NCI-H2081 (cell line): ENCODE results near the gene WNT7A.

Source experiments
- DNase-seq, 2 experiments: peaks; one replicate each; lab custom pipeline; 2025; lab: John Stamatoyannopoulos, UW

The WNT7A gene

GRCh38 chr3:13770170-13771169 is 109.4 kb downstream of the WNT7A start:
- DNase-seq, result no peak

GRCh38 chr3:13769422-13769821 is 110.4 kb downstream of the WNT7A start:
- DNase-seq, result no peak

DNA sequence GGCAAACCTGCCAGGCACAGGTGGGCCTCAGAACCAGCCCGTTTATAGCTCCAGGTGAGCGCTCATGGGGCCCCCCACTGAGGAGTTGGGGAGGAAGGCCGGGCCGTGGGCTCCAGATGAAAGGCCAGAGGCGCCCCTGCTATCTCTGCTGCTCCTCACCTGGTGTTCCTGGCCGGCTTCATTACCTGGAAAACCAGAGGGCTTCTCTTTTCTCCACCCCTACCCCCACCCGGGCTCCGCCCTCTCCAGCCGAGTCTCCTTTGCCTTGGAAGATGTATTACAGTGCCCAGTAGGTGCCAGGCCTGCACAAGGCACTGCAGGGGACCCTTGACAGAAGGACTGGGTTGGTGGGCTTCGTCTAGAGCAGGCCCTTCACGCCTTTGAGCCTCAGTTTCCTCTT is 111.4 kb downstream of the WNT7A start:
- no peak for DNase-seq

- no peak for DNase-seq
These were observed 112.0 kb downstream of the WNT7A start for GRCh38 chr3:13767896-13768295.

DNA sequence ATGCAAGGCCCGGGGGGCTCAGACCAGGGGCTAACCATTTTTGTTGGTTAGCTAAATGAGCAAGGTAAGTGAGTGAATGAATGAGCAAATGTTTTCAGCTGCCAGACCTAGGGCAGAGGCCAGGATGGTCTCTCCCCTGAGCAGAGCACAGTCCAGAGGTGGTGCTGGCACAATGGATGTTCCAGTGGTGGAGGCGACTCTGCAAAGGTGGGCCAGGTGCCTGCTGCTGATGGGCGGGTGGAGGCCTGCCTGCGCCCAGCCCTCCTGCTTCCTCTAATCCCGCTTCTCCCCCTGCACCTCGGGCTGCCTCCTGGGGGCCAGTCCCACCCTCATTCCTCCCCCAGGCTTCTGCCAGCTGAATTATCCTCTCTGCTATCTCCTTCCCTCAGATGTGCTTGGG is 112.8 kb downstream of the WNT7A start:
- no peak for DNase-seq
